ENCODE results near the gene ST3GAL5. TPM values are rescaled to one million over a fixed set of nuclear protein-coding genes. Genes with fewer than 3 reads are reported as not detected.

Gene ST3GAL5
- total RNA-seq, 1 experiment from 2014 or later: 5.9 TPM

- POLR2A ChIA-PET (ENCODE audit: unreplicated experiment): no interaction called here
- intact Hi-C loops (cut with micrococcal nuclease; ENCODE audit: unreplicated experiment): no loop called here
- Histone ChIP-seq H3K4me2 (no peak overlapping the region; the same call in 1 of the 2 replicates), H3K27me3 (ENCODE audit: insufficient read depth, low read depth) (no peaks in the 10 kb centered on the region), H3K4me3 (no peak overlapping the region), H3F3A (ENCODE audit: insufficient read depth, low read depth) (peaks cover 43% of the 10 kb centered on the region), H3K9me2 (ENCODE audit: insufficient read depth) (no peaks in the 10 kb centered on the region), H4K20me1 (ENCODE audit: insufficient read depth) (no peaks in the 10 kb centered on the region), H3K9me3 (ENCODE audit: insufficient read depth, low read depth) (no peaks in the 10 kb centered on the region; the same call in 1 of the 2 replicates), H3K79me2 (ENCODE audit: low read depth) (no peaks in the 10 kb centered on the region), H3K27ac (no peak overlapping the region), H3K4me1 (replicated peaks; ENCODE audit: insufficient read depth) (peaks cover 61% of the 10 kb centered on the region), H3K36me3 (ENCODE audit: low read depth) (no peaks in the 10 kb centered on the region), H2AFZ (no peak overlapping the region)
- DNase-seq: no peak
- BruUV-seq (replicated peaks): no TSS peak
- CTCF ChIA-PET: interaction anchor here (0.7 kb wide), 1 partner anchor 91 kb away, joined by 3 read pairs; no protein-coding TSS in a partner anchor
- no peak for TF ChIP-seq EZH2 (IDR thresholded peaks at IDR 0.05; ENCODE audit: low read depth)
- no peak for TF ChIP-seq CTCF (conservative IDR thresholded peaks at IDR 0.05)
Measured at GRCh38 chr2:85921659-85922058, 32.9 kb upstream of the ST3GAL5 start.

GRCh38 chr2:85920810-85921545 is 32.2 kb upstream of the ST3GAL5 start:
- no peak overlapping the region for H3K4me2 ChIP-seq
- H3K79me2 ChIP-seq (ENCODE audit: low read depth): no peaks in the 10 kb centered on the region
- ChIA-PET POLR2A (ENCODE audit: unreplicated experiment) (no interaction called here), CTCF (interaction anchor here (0.7 kb wide), 1 partner anchor 90 kb away, joined by 3 read pairs; no protein-coding TSS in a partner anchor)
- H3K4me3 ChIP-seq: no peak overlapping the region
- H3K27ac ChIP-seq: no peak overlapping the region
- H3K9me2 ChIP-seq (ENCODE audit: insufficient read depth): no peaks in the 10 kb centered on the region
- no TSS peak for BruUV-seq (replicated peaks)
- no peaks in the 10 kb centered on the region; the same call in 1 of the 2 replicates for H3K9me3 ChIP-seq (ENCODE audit: insufficient read depth, low read depth)
- H3K27me3 ChIP-seq (ENCODE audit: insufficient read depth, low read depth): no peaks in the 10 kb centered on the region
- H2AFZ ChIP-seq: no peak overlapping the region
- H3K36me3 ChIP-seq (ENCODE audit: low read depth): no peaks in the 10 kb centered on the region
- peaks cover 36% of the 10 kb centered on the region; the same call in 1 of the 2 replicates for H3F3A ChIP-seq (ENCODE audit: insufficient read depth, low read depth)
- no peak for DNase-seq
- H4K20me1 ChIP-seq (ENCODE audit: insufficient read depth): no peaks in the 10 kb centered on the region
- TF ChIP-seq EZH2 (IDR thresholded peaks at IDR 0.05; ENCODE audit: low read depth) (no peak), CTCF (conservative IDR thresholded peaks at IDR 0.05) (no peak)
- intact Hi-C loops (cut with micrococcal nuclease; ENCODE audit: unreplicated experiment): no loop called here
- H3K4me1 ChIP-seq (replicated peaks; ENCODE audit: insufficient read depth): peaks cover 55% of the 10 kb centered on the region

- H4K20me1 ChIP-seq (ENCODE audit: insufficient read depth): no peaks in the 10 kb centered on the region
- H3K27ac ChIP-seq: no peak overlapping the region
- no peak overlapping the region for H3K4me3 ChIP-seq
- no peaks in the 10 kb centered on the region; the same call in 1 of the 2 replicates for H3K9me3 ChIP-seq (ENCODE audit: insufficient read depth, low read depth)
- H2AFZ ChIP-seq: no peak overlapping the region
- H3K79me2 ChIP-seq (ENCODE audit: low read depth): no peaks in the 10 kb centered on the region
- H3K27me3 ChIP-seq (ENCODE audit: insufficient read depth, low read depth): no peaks in the 10 kb centered on the region
- intact Hi-C loops (cut with micrococcal nuclease; ENCODE audit: unreplicated experiment): no loop called here
- H3K4me2 ChIP-seq: no peak overlapping the region
- CTCF ChIA-PET: no interaction called here
- H3K36me3 ChIP-seq (ENCODE audit: low read depth): no peaks in the 10 kb centered on the region
- peaks cover 27% of the 10 kb centered on the region; the same call in 1 of the 2 replicates for H3F3A ChIP-seq (ENCODE audit: insufficient read depth, low read depth)
- no peaks in the 10 kb centered on the region for H3K9me2 ChIP-seq (ENCODE audit: insufficient read depth)
- BruUV-seq (replicated peaks): no TSS peak
- POLR2A ChIA-PET (ENCODE audit: unreplicated experiment): no interaction called here
- peak in 1 of 2 experiments; percentile 75 for DNase-seq
- no peak for TF ChIP-seq CTCF (conservative IDR thresholded peaks at IDR 0.05)
- TF ChIP-seq EZH2 (IDR thresholded peaks at IDR 0.05; ENCODE audit: low read depth): no peak
- H3K4me1 ChIP-seq (replicated peaks; ENCODE audit: insufficient read depth): peaks cover 41% of the 10 kb centered on the region
Measured at GRCh38 chr2:85917887-85918795, 29.4 kb upstream of the ST3GAL5 start.
